ENCODE data around the gene TCF7L1.
"Not testable (repeated sequence)": the region's sequence is repeated elsewhere in the genome, so short reads cannot be mapped to it uniquely, and the experiment has no call there.

TCF7L1 gene

DNA sequence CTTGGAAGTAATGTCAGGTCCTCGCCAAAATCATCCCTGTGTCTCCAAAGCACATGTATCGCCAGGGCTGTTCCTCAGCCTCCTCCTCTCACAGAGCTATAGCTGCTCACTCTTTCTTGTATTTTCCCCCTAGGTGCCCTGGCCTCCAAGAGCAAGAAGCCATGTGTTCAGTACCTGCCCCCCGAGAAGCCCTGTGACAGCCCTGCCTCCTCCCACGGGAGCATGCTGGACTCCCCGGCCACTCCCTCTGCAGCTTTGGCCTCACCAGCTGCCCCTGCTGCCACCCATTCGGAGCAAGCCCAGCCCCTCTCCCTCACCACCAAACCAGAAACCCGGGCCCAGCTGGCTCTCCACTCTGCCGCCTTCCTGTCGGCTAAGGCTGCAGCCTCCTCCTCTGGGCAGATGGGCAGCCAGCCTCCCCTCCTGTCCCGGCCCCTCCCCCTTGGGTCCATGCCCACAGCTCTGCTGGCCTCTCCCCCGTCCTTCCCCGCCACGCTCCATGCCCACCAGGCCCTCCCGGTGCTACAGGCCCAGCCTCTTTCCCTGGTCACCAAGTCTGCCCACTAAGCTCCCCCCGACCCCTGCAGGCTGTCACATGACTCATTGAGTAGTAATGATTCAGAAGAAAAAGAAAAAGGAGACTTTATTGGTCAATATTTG is 175.8 kb downstream of the TCF7L1 start:
- Mint-ChIP-seq H3K36me3 (ENCODE audit: low read depth) (peaks cover 60% of the 10 kb centered on the region), H3K4me1 (peaks cover 30% of the 10 kb centered on the region), H3K9me3 (no peaks in the 10 kb centered on the region), H3K4me3 (peak overlapping the region in 1 of 3 experiments; percentile 50), H3K27ac (peak overlapping the region; percentile 59 to 95 (median 75)), H3K27me3 (ENCODE audit: low read depth) (no peaks in the 10 kb centered on the region)
- TF ChIP-seq, protein P1, sequence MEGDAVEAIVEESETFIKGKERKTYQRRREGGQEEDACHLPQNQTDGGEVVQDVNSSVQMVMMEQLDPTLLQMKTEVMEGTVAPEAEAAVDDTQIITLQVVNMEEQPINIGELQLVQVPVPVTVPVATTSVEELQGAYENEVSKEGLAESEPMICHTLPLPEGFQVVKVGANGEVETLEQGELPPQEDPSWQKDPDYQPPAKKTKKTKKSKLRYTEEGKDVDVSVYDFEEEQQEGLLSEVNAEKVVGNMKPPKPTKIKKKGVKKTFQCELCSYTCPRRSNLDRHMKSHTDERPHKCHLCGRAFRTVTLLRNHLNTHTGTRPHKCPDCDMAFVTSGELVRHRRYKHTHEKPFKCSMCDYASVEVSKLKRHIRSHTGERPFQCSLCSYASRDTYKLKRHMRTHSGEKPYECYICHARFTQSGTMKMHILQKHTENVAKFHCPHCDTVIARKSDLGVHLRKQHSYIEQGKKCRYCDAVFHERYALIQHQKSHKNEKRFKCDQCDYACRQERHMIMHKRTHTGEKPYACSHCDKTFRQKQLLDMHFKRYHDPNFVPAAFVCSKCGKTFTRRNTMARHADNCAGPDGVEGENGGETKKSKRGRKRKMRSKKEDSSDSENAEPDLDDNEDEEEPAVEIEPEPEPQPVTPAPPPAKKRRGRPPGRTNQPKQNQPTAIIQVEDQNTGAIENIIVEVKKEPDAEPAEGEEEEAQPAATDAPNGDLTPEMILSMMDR (IDR thresholded peaks at IDR 0.05; ENCODE audit: unreplicated experiment in 3 of 3) = no peak

DNA sequence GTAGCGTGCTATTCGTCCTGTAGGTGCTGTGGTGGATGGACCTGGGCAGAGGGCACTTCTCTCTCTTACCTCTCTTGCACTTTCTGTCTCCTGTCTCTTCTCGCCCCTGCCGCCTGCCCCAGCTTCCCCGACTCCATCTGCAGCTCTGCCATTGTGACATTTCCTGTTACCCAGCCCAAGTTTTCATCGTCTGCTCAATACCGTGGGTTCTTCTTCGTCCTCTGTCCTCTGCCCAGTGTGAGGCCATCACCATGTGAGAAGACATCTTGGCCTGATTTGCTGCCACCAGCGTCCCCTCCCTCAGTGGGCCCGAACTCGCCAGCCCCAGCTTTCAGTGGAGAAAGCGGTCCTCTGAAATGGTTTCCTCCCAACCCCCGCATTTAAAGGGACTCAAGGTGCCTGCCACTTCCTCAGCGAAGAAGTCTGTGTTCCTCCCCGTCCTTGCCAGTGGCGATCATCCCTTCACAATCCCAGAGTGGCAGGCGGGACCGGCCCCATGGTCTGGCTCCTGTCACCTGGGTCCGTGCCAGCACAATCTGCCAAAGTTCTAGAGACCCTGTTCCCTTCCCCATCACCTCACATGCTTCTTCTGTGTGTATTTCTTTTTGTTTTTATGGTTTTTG is 176.6 kb downstream of the TCF7L1 start:
- peak overlapping the region; percentile 59 to 95 (median 75) for H3K27ac Mint-ChIP-seq
- no peaks in the 10 kb centered on the region for H3K9me3 Mint-ChIP-seq
- H3K27me3 Mint-ChIP-seq (ENCODE audit: low read depth) = no peaks in the 10 kb centered on the region
- H3K4me3 Mint-ChIP-seq = peak overlapping the region in 1 of 3 experiments; percentile 1
- peaks cover 56% of the 10 kb centered on the region for H3K36me3 Mint-ChIP-seq (ENCODE audit: low read depth)
- TF ChIP-seq, protein P1 (IDR thresholded peaks at IDR 0.05; ENCODE audit: unreplicated experiment in 3 of 3) = no peak
- peaks cover 30% of the 10 kb centered on the region for H3K4me1 Mint-ChIP-seq

DNA sequence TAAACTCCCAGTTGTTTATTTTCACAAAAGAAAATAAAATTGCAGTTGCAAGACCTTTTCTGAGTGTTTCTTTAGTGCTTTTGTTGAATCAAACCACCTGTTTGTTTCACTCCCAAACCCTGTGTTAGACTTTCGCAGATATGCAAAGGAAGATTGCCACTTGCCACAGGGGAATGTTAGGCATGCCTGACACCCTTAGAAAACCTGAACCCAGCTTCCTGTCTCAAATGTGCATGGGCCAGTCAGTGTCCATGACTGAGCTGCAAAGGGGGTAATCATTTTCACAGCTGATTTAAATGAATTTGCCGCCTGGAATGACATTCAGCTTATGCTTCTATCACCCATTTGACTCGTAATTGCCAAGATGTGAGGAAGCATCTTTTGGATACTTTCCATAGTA is 177.1 kb downstream of the TCF7L1 start:
- Mint-ChIP-seq H3K9me3 (no peaks in the 10 kb centered on the region), H3K4me3 (no peak overlapping the region), H3K36me3 (ENCODE audit: low read depth) (peaks cover 53% of the 10 kb centered on the region), H3K4me1 (peaks cover 30% of the 10 kb centered on the region), H3K27ac (peak overlapping the region; percentile 59 to 95 (median 75)), H3K27me3 (ENCODE audit: low read depth) (no peaks in the 10 kb centered on the region)
- TF ChIP-seq, protein P1 (IDR thresholded peaks at IDR 0.05; ENCODE audit: unreplicated experiment in 3 of 3) = no peak

DNA sequence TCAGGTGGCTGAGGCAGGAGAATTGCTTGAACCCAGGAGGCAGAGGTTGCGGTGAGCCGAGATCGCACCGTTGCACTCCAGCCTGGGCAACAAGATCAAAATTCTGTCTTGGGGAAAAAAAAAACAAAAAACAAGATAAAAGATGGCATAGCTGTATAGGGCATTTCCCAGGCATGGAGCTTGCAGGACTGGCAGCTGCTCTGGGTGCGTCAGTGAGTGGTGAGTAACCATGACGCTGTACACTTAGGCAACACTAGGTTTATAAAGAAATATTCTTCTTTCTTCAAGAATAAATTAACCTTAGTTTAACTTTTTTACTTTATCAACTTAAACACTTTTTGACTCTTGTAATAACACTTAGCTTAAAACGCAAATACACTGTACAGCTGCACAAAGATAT is 179.2 kb downstream of the TCF7L1 start:
- peaks cover 50% of the 10 kb centered on the region for H3K36me3 Mint-ChIP-seq (ENCODE audit: low read depth)
- no peak overlapping the region for H3K27ac Mint-ChIP-seq
- no peaks in the 10 kb centered on the region for H3K27me3 Mint-ChIP-seq (ENCODE audit: low read depth)
- TF ChIP-seq, protein P1 (IDR thresholded peaks at IDR 0.05; ENCODE audit: unreplicated experiment in 3 of 3) = no peak
- H3K4me3 Mint-ChIP-seq = no peak overlapping the region
- peaks cover 30% of the 10 kb centered on the region for H3K4me1 Mint-ChIP-seq
- H3K9me3 Mint-ChIP-seq = no peaks in the 10 kb centered on the region

DNA sequence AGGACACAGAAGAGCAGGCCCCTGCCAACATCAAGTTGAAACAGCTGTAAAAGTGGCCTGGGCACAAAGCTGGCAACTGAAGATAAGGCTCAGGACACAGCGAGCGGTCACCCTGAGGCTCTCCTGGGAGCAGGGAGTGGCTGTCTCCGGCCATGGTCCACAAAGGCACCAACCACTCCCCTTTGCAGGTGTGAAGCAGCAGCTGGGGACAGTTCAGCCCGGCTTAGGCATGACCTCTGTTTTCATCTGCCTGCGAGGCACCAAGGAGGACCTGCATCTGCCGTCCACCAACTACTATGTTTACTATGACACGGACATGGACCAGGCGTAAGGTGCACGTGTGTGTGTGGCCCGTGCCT is 181.7 kb downstream of the TCF7L1 start:
- H3K4me1 Mint-ChIP-seq = peaks cover 26% of the 10 kb centered on the region
- TF ChIP-seq, protein P1 (IDR thresholded peaks at IDR 0.05; ENCODE audit: unreplicated experiment in 3 of 3) = no peak
- H3K36me3 Mint-ChIP-seq (ENCODE audit: low read depth) = peaks cover 49% of the 10 kb centered on the region
- H3K4me3 Mint-ChIP-seq = no peak overlapping the region
- no peaks in the 10 kb centered on the region for H3K9me3 Mint-ChIP-seq
- H3K27ac Mint-ChIP-seq = no peak overlapping the region
- H3K27me3 Mint-ChIP-seq (ENCODE audit: low read depth) = no peaks in the 10 kb centered on the region

DNA sequence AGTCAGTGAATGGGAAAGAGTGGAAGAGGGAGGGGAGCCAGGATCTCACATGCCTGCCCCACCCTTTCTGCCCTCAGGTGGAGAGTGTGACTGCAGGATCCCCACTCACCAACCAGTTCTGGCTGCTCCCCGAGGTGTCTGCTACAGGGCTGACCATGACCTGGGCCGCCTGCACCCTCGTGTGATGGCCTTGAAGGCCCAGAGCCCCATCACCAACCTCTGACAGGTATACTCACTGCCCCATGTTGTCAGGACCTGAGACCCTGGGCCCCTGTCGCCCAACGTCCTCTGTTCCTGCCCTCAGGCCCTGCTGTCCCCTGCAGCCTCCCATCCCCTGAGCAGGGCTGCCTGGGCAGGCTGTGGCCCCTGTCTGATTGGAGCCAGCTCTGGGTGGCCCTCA is 182.7 kb downstream of the TCF7L1 start:
- Mint-ChIP-seq H3K4me1 (peaks cover 18% of the 10 kb centered on the region), H3K36me3 (ENCODE audit: low read depth) (peaks cover 52% of the 10 kb centered on the region)
- not testable (repeated sequence) for H3K9me3 Mint-ChIP-seq

More for the DNA sequence above, 182.7 kb downstream of the TCF7L1 start:
- not testable (repeated sequence) for H3K27me3 Mint-ChIP-seq (ENCODE audit: low read depth); H3K4me3 Mint-ChIP-seq
- peak overlapping the region in 1 of 3 experiments; percentile 51 for H3K27ac Mint-ChIP-seq

Measured in nephron (organoid).